ENCODE results near the gene GOSR2.

GOSR2 gene

DNA sequence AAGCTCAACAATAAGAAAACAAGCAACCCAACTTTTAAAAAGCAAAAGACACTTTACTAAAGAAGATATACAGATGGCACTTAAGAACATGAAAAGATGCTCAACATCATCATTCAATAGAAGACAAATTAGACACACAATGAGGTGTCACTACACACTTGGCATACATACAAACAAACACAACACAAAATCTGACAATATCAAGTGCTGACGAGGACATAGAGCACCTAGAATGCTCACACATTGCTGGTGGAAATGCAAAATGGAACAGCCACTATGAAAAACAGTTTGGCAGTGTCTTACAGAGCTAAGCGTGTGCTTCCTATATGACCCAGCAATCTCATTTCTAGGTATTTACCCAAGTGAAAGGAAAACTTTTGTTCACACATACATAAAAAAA lies 37.2 kb downstream of the GOSR2 start:
- no peak overlapping the region for H3K4me3 ChIP-seq (replicated peaks; ENCODE audit: low read depth, low read length)
- no peak for DNase-seq (ENCODE audit: extremely low read depth, insufficient read length)
- H3K27me3 ChIP-seq (replicated peaks; ENCODE audit: control insufficient read depth, insufficient read depth, low read length): peaks cover 2% of the 10 kb centered on the region; the same call in 1 of the 2 replicates
- TF ChIP-seq, protein P1, sequence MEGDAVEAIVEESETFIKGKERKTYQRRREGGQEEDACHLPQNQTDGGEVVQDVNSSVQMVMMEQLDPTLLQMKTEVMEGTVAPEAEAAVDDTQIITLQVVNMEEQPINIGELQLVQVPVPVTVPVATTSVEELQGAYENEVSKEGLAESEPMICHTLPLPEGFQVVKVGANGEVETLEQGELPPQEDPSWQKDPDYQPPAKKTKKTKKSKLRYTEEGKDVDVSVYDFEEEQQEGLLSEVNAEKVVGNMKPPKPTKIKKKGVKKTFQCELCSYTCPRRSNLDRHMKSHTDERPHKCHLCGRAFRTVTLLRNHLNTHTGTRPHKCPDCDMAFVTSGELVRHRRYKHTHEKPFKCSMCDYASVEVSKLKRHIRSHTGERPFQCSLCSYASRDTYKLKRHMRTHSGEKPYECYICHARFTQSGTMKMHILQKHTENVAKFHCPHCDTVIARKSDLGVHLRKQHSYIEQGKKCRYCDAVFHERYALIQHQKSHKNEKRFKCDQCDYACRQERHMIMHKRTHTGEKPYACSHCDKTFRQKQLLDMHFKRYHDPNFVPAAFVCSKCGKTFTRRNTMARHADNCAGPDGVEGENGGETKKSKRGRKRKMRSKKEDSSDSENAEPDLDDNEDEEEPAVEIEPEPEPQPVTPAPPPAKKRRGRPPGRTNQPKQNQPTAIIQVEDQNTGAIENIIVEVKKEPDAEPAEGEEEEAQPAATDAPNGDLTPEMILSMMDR (IDR thresholded peaks at IDR 0.05; ENCODE audit: insufficient read depth, low read length, poor library complexity, severe bottlenecking): no peak
- no peaks in the 10 kb centered on the region for H3K36me3 ChIP-seq (ENCODE audit: control insufficient read depth, insufficient read depth, low read length)

DNA sequence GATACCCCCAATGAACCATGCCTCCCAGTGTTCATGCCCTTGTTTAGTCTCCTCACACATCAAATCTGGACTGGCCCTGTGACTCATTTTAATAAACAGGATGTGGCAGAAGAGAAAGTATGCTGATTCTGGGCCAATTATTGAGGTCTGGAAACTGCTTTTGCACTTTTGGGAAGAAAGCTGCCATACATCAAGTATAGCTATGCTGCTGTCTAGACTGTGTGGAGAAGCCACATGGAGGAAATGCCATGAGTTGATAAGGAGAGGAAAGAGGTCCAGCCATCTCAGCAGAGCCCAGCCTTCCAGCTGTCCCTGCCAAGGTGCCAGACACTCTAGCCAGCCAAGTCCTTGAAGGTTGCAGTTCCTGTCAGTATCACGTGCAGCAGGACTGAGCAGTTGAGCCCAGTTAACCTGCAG lies 39.4 kb downstream of the GOSR2 start:
- DNase-seq (ENCODE audit: extremely low read depth, insufficient read length): no peak
- TF ChIP-seq, protein P1 (IDR thresholded peaks at IDR 0.05; ENCODE audit: insufficient read depth, low read length, poor library complexity, severe bottlenecking): no peak
- Histone ChIP-seq H3K27me3 (replicated peaks; ENCODE audit: control insufficient read depth, insufficient read depth, low read length) (peaks cover 4% of the 10 kb centered on the region; the same call in 1 of the 2 replicates), H3K36me3 (ENCODE audit: control insufficient read depth, insufficient read depth, low read length) (no peaks in the 10 kb centered on the region), H3K4me3 (replicated peaks; ENCODE audit: low read depth, low read length) (no peak overlapping the region)

DNA sequence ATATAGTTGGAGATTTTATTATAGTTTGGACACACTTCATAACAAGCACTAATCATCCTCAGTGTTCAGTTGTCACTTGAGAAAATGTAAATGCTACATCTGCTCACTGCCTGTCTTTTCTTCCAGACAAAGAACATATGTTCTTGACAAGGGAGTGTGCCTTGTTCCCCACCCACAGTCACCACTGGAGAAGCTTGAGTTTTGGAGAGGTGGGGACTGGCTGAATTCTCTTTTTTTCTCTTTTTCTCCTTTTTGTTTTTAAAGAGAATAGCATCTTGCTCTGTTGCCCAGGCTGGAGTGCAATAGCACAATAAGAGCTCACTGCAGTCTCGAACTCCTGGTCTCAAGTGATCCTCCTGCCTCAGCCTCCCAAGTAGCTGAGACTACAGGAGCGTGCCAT lies 40.6 kb downstream of the GOSR2 start:
- TF ChIP-seq, protein P1 (IDR thresholded peaks at IDR 0.05; ENCODE audit: insufficient read depth, low read length, poor library complexity, severe bottlenecking): no peak
- Histone ChIP-seq H3K4me3 (replicated peaks; ENCODE audit: low read depth, low read length) (no peak overlapping the region), H3K27me3 (replicated peaks; ENCODE audit: control insufficient read depth, insufficient read depth, low read length) (peaks cover 2% of the 10 kb centered on the region; the same call in 1 of the 2 replicates), H3K36me3 (ENCODE audit: control insufficient read depth, insufficient read depth, low read length) (no peaks in the 10 kb centered on the region)
- no peak for DNase-seq (ENCODE audit: extremely low read depth, insufficient read length)

DNA sequence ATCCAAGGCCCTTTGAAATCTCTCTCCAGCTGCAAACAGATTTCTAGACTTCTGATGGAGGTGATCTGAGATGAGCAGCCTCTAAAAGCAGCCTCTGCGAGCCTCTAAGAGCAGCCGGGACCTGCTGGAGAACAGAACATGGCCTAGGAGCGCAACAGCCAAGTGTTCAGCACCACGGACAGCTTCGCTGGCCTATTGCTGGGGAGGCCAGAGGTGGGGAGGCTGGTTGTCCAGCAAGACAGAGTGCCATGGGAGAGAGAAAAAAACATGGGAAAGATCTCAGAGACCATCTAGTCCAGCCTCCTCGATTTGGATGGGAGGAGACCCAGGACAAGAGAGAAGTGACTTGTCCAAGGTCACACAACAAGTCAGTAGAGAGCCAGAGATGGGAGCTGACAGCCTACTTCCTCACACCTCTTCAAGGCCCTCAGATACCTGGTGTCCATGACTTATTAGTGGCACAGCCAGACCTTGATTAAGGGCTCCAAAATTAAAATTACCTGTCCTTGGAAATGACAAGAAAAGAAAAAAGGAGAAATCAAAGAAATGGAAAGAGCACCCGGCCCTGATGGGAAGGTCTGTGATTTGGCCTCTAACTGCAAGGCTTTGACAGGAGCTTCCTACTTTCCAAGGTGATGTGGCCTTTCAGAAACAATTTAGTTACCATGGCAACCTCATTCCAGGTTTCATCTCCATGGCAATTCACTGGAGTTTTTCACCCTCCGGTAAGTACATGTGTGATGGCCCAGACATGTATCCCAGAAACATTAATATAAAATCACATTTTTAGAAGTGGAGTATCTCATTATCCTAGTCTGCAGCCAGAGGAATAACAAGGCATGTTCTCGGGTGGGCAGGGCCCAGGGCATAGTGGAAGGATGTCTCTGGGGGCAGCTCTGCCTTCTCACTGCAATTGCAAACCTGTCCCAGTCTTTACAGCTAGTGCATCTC lies 41.6 kb downstream of the GOSR2 start:
- TF ChIP-seq, protein P1 (IDR thresholded peaks at IDR 0.05; ENCODE audit: insufficient read depth, low read length, poor library complexity, severe bottlenecking): no peak
- Histone ChIP-seq H3K36me3 (ENCODE audit: control insufficient read depth, insufficient read depth, low read length) (no peaks in the 10 kb centered on the region), H3K4me3 (replicated peaks; ENCODE audit: low read depth, low read length) (no peak overlapping the region), H3K27me3 (replicated peaks; ENCODE audit: control insufficient read depth, insufficient read depth, low read length) (peaks cover 2% of the 10 kb centered on the region; the same call in 1 of the 2 replicates)
- DNase-seq (ENCODE audit: extremely low read depth, insufficient read length): no peak

DNA sequence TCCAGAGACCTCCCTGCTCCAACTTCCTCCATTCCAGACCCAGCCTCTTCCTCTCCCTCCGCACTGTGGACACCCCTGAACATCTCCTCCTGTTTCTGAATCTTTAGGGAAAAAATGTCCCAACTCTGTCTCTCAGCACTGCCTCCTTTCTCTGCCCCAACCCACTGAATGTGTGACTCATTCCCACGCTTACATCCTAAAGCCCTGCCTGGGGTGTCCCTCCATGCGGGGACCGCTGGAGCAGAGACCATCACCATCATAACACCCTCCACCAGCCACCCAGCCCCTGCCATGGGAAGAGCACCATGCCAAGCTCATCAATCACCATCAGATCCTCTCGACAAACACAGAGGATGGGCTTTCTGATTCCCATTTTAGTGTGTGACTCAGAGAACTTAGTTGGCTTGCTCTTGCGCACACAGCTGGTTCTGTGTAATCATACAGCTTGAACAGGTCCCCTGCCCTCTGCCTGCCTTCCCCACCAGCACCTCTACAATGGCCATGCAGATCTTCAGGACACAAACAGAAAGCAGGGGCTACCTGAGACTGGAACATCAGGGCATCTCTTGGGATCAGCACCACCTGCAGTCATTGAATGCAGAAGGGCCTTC lies 45.4 kb downstream of the GOSR2 start:
- no peak overlapping the region for H3K4me3 ChIP-seq (replicated peaks; ENCODE audit: low read depth, low read length)
- H3K27me3 ChIP-seq (replicated peaks; ENCODE audit: control insufficient read depth, insufficient read depth, low read length): peaks cover 6% of the 10 kb centered on the region; the same call in 1 of the 2 replicates
- TF ChIP-seq, protein P1 (IDR thresholded peaks at IDR 0.05; ENCODE audit: insufficient read depth, low read length, poor library complexity, severe bottlenecking): no peak
- H3K36me3 ChIP-seq (ENCODE audit: control insufficient read depth, insufficient read depth, low read length): no peaks in the 10 kb centered on the region
- no peak for DNase-seq (ENCODE audit: extremely low read depth, insufficient read length)

All from GM06990 (cell line).